ENCODE measurements around the gene CYB561D1.

CYB561D1 gene

DNA sequence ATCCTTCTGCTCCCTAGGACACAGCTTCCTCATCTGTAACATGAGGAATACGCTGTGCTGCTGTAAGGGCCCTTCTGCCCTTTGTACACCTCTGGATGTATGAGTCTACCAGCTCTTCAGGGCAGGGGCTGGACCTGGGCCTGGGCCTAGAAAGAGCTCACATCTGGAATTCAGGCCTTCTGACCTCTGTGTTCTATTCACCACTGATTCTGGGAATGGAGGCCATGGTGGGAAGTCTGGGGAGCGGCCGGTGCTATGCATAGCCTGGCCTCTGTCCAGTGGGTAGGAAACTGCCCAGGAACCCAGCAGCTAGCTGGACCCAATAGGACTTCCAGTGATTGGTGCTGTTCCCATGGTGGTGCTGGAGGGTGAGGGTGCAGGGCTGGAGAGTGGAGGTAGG, 34.8 kb downstream of the CYB561D1 start:
- no peak for DNase-seq

DNA sequence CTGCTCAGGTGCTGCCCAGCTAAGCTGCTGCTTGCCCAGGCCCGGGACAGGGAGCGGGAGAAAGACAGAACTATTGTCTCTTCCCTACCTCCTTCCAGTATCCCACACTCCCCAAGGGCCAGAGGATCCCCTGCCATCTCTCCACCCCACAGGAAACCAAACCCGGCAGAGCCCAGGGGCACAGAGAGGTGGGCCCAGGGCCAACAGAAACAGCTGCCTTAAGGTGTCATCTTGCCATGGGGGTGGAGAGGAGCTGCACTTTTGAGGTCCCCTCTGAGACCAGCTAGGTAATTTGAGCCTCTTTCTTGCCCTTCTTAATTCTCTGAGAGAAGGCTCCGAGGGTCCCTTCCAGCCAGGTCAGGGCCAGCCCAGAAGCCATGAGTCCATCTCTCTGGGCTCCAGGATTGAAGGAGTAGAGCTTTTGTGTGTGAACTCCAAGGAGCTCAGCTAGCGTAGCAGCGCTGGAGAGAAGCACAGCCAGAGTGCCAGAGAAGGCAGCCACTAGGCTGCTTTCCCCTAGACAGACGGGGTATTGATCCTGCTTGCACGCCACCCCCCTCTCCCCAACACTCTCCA, 36.1 kb downstream of the CYB561D1 start:
- peak; percentile 63 for DNase-seq

DNA sequence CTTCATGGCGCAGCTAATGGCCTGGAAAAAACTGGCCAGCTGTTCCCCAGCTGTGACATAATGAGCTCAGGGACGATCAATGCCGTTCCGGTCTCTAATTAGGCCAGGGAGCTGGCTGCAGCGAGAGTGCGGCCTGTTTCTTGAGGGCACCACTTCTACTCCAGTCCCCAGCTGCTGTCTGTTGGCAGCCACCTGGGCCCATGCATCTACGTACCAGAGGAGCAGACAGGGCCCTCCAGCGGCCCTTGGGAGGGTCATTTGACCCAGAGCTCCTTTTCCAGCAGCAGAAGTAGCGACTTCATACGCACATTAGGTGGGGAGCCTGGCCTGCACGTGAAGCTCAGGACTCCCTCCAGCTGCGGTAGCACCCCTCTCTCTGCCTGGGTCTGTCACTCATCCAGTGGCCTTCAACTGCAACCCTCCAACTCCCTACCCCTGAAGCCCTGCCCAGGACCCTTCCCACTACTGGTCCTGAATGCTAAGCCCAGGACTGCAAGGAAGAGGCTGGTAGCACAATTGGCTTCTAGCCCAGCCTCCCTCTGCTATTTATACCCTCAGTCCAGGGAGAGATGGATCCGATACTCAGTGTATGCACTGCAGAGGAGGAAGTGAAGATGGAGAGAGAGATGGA, 36.7 kb downstream of the CYB561D1 start:
- DNase-seq: peak; percentile 59

DNA sequence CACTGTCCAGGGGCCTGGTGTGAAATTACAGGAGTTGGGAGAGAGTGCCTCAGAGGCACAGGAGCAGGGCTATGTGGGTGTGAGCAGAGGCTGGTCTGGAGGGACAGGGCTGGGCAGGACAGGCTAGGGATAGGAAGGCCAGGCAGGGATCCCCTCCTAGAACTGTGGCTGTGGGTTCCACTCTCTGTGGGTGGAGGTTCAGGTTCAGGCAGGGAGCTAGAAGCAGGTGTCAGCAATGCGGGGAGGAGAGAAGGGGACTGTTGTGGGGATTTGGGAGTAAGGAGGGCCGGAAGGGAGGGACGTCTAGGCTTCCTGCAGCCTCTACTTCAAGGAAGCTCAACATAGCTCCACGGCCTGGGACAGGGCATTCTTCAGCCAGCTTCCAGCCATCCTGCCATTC, 37.5 kb downstream of the CYB561D1 start:
- DNase-seq: peak; percentile 29

DNA sequence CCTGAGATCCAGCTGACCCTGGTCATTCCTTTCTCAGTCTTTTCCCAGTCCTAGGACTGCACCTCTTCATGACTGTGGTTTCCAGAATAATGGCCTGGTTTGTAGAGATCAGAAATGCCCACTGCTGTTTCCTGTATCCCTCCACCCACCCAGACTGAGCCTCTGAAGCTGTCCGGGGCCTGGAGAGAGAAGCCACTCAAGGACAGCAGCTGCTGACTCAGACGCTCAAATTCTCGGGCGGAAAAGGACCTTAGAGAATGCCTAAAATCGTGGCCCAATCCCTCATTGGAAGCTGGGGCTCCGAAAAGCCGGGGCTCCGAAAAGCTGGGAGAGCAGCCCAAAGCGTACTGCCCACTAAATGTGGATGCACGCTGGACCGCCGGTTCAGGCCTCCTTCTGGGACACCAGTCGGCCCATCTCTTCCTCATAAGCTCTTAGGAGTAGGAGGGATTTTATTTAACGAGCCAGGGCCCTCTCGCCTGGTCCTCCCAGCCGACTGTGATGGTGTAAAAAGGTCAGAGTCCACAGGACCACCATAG, 38.0 kb downstream of the CYB561D1 start:
- DNase-seq: no peak

DNA sequence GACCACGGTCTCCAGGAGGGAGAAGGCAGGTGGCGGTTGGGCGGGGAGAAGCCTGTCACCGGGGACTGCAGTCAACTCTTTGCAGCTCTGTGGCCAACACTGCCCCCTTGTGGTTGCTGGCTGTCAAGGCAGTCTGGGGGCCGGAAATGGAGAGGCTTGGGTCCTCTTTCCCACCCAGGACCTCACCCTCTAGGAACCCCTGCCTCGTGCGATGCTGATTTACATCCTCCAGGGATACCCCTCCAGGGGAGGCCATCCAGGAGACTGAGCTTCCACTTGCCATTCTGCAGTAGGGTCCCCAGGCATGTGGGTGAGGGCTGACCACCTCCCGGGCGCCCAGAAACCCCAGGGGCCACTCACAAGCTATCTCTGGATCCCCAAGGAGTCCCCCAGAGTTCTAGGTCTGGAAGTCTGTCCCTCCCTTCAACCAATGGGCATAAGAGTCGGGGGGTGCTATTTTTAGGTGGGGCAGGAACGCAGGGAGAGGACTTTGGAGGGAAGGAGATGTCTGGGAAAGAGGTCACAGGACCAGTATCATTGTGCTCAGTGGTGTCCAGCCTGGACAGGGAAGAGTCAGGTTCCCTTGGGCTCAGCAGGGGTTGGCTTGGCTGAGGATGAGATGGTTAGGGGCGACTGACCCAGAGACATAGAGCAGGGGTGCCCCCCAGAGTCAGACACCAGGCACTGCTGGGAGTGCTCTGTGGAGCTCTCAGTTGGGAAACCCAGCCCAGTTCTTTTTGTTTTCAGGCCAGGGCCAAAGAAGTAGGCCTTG, 38.7 kb downstream of the CYB561D1 start:
- DNase-seq: peak; percentile 78

DNA sequence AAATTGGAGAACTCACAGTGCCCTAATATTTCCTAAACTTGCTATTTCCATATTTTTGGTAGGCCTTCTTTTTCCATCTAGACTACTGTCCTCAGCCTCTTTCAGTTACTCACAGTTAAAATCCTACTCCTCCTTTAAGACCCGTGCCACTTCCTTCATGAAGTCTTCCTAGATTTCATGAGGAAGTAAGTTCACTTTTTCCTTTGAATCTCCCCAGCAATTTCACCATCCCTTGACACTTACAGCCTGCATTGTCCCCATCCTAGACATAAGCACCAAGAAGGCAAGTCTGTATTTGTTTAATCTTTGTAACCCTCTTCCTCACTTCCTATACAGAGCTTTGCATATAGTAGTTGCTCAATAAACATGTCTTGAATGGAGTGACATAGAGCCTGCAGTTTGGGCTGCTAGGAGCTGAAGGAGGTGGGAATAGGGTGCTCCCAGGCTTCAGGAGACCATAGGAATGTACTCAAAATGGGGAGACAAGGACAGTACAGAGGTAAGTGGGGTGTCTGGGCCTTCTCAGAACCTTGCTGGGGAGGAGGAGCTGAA, 40.5 kb downstream of the CYB561D1 start:
- no peak for DNase-seq

DNA sequence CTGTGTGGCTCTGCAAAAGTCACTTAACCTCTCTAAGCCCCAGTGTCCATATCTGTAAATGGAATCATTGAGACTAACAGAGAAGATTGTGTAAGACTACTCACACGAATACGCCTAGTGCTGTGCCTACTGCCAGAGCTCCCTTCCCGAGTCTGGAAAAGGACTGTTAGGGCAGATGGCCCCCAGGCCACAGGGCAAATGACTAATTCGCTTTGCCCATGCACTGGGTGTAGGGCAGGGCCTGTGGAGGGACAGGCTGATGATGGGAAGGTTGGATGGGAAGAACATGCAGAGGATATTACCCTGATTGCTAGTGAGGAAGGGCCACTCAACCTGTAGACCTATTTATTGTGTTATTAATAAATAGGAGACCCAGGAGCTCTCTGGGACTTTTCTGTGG, 41.6 kb downstream of the CYB561D1 start:
- DNase-seq: no peak

DNA sequence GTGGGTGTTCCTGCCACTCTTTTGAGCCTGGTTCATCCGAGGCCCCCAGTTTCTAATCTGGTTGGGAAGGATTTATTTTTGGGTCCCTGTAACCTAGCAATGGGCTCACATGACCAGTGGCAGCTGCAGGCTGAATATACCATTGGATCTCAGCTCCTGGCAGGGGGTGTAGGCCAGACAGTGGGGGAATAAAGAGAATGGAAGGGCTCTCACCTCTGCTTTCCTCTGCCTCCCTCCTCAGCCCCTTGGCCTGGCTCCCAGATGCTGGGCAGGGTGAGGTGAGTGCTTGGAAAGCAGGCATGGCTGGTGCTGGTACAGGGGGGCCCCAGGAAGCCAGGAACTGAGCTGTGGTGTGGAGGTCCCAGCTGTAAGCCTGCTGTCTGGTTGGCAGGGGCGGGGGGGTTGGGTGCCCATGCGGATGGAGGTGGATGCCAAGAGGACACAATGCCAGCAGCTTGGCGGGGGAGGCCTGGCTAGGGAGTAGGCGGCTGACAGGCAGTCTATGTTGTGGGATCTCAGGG, 42.1 kb downstream of the CYB561D1 start:
- no peak for DNase-seq

DNA sequence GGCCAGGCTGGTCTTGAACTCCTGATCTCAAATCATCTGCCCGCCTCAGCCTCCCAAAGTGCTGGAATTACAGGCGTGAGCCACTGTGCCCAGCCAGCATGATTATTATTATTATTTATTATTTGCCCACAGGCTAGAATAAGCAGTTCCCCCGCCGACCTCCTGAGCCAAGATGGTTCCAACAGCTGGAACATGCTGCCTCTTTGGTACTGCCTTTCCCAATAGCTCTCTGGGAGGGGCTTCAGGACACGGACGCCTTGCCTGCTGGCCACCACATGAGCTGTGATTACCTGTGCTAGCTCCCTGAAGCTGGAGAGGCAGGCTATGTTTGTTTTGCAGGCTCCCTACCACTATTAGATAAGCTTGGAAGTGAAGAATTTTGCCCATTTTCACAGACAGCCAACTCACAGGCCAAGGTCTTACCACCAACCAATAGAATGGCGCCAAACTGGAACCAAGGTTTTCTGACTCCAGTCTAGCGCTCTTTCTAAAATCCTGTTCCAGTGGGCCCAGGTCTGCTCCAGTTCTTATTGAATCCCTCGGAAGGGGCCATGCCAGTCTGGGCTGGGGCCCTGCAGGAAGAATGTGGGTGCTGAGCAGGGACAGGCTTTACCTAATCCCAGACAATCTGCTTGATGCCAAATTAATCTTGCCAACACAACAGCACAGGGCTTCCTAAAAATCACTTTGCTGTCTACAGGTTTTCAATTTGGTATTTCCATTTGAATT, 43.7 kb downstream of the CYB561D1 start:
- DNase-seq: no peak

DNA sequence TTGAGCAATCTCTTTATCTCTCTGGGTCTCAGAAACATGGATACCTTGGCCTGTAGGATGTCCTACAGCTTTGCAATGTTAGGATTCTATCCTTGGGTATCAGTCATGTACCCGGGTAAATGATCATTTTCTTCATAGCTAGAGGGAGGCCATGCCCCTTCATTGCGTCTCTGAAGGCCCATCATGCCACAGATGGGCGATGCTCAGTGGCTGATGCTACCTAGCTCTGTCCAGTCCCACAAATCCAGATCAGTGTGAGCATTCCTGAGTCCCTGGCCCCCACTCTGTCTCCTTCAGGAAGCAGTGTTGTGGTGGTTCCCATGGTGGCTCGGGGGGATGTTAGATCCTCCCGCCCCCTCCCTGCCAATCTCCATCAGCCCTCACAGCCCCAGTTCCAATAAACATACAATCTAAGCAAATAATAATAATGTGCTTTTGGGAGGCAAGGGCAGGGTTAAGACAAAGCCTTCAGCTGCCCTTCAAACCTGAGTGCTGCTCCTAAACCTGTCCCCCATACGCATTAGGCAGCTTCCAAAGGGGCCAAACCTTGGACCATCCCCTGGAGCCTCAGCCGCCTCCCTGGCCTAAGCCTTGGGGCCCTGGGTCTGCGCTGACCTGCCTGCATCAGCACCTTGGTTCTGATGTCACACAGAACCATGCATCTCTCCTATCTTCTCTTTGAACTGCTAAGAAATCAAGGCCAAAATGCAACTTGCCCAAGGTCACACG, 45.1 kb downstream of the CYB561D1 start:
- DNase-seq: no peak

DNA sequence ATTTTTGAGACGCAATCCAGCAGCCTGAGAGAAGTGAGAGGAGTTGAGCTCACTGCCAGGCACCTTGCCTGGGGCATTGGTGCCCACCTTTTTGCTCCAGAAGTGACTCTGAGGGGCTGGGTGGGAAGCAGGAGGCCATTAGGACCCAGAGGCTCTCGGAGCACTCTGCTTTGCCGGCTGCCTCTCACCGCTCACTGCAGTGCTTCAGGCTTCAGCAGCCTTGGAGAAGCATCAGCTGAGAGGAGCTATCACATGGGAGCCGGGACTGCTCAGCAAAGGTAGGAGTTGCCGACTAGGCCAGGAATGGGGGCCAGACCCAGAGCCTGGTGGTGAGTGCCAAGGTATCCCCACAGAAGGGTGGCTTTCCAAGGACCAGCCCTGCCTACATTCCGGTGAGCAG, 45.8 kb downstream of the CYB561D1 start, which contains the start of gene GPR61:
GPR61 (plus strand) TSS at position 197 of the 400 bp plus-strand sequence. CDS start 3,151 bp downstream, outside the sequence.
- DNase-seq: no peak

DNA sequence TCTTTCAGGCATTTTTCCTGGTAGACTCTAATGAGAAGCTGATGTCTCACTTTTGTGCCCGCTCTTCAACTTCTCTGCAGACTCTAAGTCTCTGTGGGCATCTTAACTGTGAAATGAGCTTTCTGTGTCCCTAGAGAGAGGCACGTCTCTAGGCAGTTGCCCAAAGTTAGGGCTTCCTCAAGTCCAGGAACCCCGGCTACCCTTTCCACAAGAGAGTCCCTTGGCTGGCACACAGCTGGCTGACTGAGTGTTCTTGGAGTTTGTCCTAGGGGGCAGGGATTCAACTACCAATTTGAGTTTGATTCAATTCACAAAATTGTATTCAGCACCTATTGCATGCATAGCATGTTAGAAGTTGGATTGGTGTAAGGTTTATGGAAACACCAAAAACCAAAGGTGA, 47.2 kb downstream of the CYB561D1 start:
- no peak for DNase-seq

DNA sequence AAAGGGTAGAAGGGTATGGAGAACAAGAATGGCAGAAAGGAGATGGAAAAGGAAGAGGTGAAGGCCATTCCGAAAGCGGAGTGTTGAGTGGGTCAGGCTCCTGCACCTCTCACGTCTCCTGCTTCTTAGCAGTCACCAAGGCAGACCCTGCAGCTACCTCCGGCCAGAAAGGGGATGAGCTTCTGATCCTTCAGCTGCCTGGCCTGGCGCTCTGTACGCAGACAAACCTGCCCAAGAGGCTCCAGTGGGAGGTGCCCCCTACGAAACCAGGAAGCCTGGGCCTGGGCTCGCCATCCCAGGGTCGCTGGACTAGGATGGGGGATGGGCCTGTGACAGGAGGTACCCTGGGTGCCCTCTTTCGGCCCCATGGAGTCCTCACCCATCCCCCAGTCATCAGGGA, 48.8 kb downstream of the CYB561D1 start:
- DNase-seq: no peak

DNA sequence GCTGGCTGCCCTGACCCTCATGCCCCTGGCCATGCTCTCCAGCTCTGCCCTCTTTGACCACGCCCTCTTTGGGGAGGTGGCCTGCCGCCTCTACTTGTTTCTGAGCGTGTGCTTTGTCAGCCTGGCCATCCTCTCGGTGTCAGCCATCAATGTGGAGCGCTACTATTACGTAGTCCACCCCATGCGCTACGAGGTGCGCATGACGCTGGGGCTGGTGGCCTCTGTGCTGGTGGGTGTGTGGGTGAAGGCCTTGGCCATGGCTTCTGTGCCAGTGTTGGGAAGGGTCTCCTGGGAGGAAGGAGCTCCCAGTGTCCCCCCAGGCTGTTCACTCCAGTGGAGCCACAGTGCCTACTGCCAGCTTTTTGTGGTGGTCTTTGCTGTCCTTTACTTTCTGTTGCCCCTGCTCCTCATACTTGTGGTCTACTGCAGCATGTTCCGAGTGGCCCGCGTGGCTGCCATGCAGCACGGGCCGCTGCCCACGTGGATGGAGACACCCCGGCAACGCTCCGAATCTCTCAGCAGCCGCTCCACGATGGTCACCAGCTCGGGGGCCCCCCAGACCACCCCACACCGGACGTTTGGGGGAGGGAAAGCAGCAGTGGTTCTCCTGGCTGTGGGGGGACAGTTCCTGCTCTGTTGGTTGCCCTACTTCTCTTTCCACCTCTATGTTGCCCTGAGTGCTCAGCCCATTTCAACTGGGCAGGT, 49.5 kb downstream of the CYB561D1 start:
- no peak for DNase-seq

DNA sequence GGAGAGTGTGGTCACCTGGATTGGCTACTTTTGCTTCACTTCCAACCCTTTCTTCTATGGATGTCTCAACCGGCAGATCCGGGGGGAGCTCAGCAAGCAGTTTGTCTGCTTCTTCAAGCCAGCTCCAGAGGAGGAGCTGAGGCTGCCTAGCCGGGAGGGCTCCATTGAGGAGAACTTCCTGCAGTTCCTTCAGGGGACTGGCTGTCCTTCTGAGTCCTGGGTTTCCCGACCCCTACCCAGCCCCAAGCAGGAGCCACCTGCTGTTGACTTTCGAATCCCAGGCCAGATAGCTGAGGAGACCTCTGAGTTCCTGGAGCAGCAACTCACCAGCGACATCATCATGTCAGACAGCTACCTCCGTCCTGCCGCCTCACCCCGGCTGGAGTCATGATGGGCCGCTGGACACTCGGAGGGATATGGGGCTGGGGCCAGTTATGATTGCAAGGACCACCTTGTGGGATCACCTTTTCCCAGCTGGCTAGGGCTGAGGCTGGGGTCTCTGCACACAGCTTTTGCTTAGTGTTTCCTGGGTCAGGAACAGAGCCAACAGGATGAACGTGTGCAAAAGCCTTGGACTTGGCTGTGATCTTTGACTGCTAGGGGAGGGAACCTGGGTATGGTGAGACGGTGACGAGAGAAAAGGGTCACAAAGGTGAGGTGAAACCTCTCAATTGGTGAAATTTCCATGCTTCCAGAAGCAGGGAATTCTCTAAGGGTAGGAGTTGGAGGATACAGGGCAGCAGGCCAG, 50.3 kb downstream of the CYB561D1 start:
- no peak for DNase-seq

DNA sequence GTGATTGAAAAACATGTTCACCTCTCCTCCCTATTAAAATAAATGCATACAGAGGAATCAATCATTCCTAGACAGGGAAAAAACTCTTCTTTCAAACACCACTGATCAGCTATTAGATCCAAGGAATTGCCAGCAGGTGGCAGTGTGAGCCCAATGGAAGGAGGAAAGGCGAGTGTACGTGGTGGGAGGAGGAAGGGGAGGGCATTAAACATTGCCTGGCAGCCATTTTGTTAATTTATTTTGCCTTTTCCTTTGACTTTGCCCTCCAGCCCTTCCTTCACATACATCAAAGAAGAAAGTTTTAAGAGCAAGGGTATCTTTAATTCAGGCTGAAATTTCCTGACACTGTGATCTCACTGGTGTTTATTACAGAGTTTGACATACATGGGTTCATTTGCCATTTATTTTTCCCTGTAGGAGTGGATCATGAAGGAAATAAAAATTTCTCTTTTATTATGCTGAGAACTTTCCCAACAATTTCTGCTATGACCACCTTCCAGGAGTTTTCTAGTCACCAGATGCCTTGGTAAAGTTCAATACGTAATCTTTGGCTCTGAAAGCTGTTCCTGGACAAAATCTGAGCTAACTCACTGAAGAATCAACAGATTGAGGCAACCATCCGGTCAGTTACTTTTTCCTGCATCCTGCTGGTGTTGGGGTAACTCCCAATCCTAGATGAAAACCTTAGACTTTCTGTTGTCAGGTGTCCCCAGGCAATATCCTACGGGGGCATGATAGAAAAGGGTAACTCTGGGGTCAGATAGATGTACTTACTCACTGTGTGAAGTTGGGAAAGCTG, 52.6 kb downstream of the CYB561D1 start:
- DNase-seq: peak; percentile 70

DNA sequence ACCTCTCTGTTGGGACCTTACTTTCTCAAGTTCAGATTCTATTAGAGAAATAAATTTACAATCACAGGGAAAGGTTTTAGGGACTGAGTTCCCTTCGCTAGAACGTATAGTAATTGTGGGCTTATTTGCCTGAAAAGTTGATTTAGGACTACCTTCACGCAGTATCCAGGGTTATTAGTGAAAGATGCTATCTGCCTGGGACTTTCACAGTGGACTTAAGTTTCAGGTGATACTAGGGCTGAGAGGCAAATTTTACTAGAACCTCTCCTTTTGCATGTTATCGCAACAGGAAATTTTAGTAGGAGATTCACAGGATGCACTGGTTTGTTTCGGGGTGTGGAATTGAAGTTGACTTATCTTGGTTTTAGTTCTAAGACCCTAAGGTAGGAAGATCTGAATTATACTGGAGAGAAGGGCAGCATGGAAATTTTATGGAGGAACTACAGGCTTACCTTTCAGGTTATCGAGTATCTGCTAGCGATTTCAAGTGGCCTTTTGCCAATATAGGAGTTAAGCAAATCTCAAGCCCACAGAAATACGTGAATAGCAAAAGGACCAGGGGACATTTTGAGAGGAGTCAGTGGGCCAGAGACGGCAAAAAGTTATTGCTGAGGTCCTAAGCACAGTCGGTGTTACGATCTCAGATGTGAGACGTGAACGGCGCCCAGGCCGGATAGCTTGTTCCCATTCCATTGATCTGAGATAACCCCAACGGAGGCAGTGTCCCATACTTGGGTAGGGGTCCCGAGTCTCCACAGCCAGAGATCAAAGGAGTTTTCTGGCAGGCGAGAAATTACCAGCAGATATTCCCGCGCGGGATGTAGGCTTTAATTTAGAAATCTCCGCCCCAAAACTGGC, 53.8 kb downstream of the CYB561D1 start:
- no peak for DNase-seq
